Esophagus squamous epithelium (tissue), 4 donors: ENCODE data around the gene LDB2.

Experiments
- POLR2A ChIP-seq, 4 donors: fragments of 450-650 bp; IDR thresholded peaks; one replicate each; pipeline ENCODE4 v1.6.1; 2017; ENCODE audit warnings: antibody characterized with exemption in 4 of 4, mild to moderate bottlenecking in 4 of 4, moderate library complexity in 3 of 4
- TF ChIP-seq, protein P1 (sequence below), 6 experiments: fragments of 450-650 bp in 4 of 6; fragments of 200-600 bp in 2 of 6; sonication (generic) in 2 of 6; IDR thresholded peaks; one replicate each; pipeline ENCODE4 v1.5.1; 2016 to 2019; ENCODE audit warnings: antibody characterized with exemption in 6 of 6, mild to moderate bottlenecking in 4 of 6, moderate library complexity in 4 of 6

DNA sequence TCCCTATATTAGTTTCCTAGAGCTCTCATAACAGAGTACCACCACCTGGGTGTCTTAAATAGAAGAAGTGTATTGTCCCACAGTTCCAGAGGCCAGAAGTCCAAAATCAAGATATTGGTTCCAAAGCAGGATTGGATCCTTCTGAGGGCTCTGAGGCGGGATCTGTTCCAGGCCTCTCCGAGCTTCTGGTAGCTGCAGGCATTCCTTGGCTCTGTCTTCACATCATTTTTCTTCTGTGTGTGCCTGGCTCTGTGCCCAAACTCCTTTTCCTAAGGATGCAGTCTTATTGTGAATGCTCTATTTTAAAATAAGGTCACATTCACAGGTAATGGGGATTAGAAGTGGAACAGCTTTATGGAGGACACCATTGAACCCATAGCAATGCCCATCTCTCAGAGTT, 418.4 kb downstream of the LDB2 start:
- TF ChIP-seq, protein P1, sequence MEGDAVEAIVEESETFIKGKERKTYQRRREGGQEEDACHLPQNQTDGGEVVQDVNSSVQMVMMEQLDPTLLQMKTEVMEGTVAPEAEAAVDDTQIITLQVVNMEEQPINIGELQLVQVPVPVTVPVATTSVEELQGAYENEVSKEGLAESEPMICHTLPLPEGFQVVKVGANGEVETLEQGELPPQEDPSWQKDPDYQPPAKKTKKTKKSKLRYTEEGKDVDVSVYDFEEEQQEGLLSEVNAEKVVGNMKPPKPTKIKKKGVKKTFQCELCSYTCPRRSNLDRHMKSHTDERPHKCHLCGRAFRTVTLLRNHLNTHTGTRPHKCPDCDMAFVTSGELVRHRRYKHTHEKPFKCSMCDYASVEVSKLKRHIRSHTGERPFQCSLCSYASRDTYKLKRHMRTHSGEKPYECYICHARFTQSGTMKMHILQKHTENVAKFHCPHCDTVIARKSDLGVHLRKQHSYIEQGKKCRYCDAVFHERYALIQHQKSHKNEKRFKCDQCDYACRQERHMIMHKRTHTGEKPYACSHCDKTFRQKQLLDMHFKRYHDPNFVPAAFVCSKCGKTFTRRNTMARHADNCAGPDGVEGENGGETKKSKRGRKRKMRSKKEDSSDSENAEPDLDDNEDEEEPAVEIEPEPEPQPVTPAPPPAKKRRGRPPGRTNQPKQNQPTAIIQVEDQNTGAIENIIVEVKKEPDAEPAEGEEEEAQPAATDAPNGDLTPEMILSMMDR (IDR thresholded peaks at IDR 0.05) = no peak
- TF ChIP-seq POLR2A (IDR thresholded peaks at IDR 0.05) = no peak
